ENCODE results near the gene FBXO28.

GRCh38 chr1:224177356-224177999 is 63.6 kb downstream of the FBXO28 start:
- TF ChIP-seq CTCF (IDR thresholded peaks at IDR 0.05) (no peak), POLR2A (IDR thresholded peaks at IDR 0.05) (no peak), EP300 (IDR thresholded peaks at IDR 0.05) (no peak)

Measured in tibial nerve (tissue), 4 donors.